GM06990 (cell line): ENCODE data around the gene SLC2A4.

Source experiments
- DNase-seq: peaks from one replicate; pipeline ENCODE4 v3.0.0-alpha.2; 2011; ENCODE audit not compliant: insufficient read length; ENCODE audit errors: extremely low read depth
- H3K27me3 ChIP-seq: replicated peaks from 2 replicates; pipeline ENCODE4 v1.6.0; 2011; ENCODE audit warnings: low read length; ENCODE audit not compliant: control insufficient read depth, insufficient read depth
- H3K36me3 ChIP-seq: 2 replicates; pipeline ENCODE4 v1.5.1; 2011; ENCODE audit warnings: low read length; ENCODE audit not compliant: control insufficient read depth, insufficient read depth
- H3K4me3 ChIP-seq: replicated peaks from 2 replicates; pipeline ENCODE4 v1.5.1; 2011; ENCODE audit warnings: low read depth, mild to moderate bottlenecking, control low read depth, low read length
- CTCF ChIP-seq: IDR thresholded peaks from 2 replicates; pipeline ENCODE4 v1.5.1; 2011; ENCODE audit warnings: low read length, control low read depth, mild to moderate bottlenecking, inconsistent platforms; ENCODE audit not compliant: insufficient read depth, poor library complexity, severe bottlenecking

The SLC2A4 gene

GRCh38 chr17:7236808-7237207 is 44.7 kb upstream of the SLC2A4 start:
- no peak overlapping the region for H3K4me3 ChIP-seq
- DNase-seq: no peak
- TF ChIP-seq CTCF: no peak
- H3K27me3 ChIP-seq: no peaks in the 10 kb centered on the region
- H3K36me3 ChIP-seq: peaks cover 18% of the 10 kb centered on the region

GRCh38 chr17:7237266-7237760 is 44.2 kb upstream of the SLC2A4 start:
- no peak for DNase-seq
- peak overlapping the region; percentile 97 for H3K4me3 ChIP-seq
- H3K27me3 ChIP-seq: no peaks in the 10 kb centered on the region
- TF ChIP-seq CTCF: no peak
- H3K36me3 ChIP-seq: peaks cover 18% of the 10 kb centered on the region

GRCh38 chr17:7237761-7238419 is 43.6 kb upstream of the SLC2A4 start:
- H3K4me3 ChIP-seq: peak overlapping the region; percentile 97
- peak; percentile 86 for DNase-seq
- TF ChIP-seq CTCF: no peak

GRCh38 chr17:7238420-7239090 is 43.0 kb upstream of the SLC2A4 start:
- H3K36me3 ChIP-seq: peaks cover 19% of the 10 kb centered on the region
- H3K27me3 ChIP-seq: no peaks in the 10 kb centered on the region
- peak overlapping the region; percentile 97 for H3K4me3 ChIP-seq
- peak; percentile 52 for DNase-seq
- no peak for TF ChIP-seq CTCF

More at GRCh38 chr17:7237761-7238419, 43.6 kb upstream of the SLC2A4 start:
- peaks cover 18% of the 10 kb centered on the region for H3K36me3 ChIP-seq
- no peaks in the 10 kb centered on the region for H3K27me3 ChIP-seq

GRCh38 chr17:7239091-7240027 is 42.2 kb upstream of the SLC2A4 start, which contains the start of gene PHF23:
Gene PHF23 (minus strand): TSS chr17:7239457. CDS start chr17:7239279, 178 bp downstream.
- no peak for TF ChIP-seq CTCF
- Histone ChIP-seq H3K4me3 (peak within 1 kb of the TSS; percentile 97), H3K27me3 (no peaks in the 10 kb centered on the region), H3K36me3 (peaks cover 19% of the 10 kb centered on the region)
- DNase-seq: peak; percentile 100
